Forelimb muscle (tissue), 1 donor: Measurements from ENCODE around the gene FAM111B. TPM values are rescaled to one million over a fixed set of nuclear protein-coding genes. Genes with fewer than 3 reads are reported as not detected.
"Not testable (repeated sequence)": the region's sequence is repeated elsewhere in the genome, so short reads cannot be mapped to it uniquely, and the experiment has no call there.

Experiments used
- DNase-seq: peaks from one replicate; pipeline ENCODE4 v3.0.0-alpha.2; 2013; ENCODE audit warnings: low read depth
- polyA plus RNA-seq: library from polyadenylated mRNA; unstranded; fragments of 120-200 nt; gene quantifications from one replicate; pipeline ENCODE4 v1.2.1, GENCODE V29; 2013; ENCODE audit not compliant: insufficient read length

FAM111B gene
- polyA plus RNA-seq, 1 donor: 5.6 TPM

DNA sequence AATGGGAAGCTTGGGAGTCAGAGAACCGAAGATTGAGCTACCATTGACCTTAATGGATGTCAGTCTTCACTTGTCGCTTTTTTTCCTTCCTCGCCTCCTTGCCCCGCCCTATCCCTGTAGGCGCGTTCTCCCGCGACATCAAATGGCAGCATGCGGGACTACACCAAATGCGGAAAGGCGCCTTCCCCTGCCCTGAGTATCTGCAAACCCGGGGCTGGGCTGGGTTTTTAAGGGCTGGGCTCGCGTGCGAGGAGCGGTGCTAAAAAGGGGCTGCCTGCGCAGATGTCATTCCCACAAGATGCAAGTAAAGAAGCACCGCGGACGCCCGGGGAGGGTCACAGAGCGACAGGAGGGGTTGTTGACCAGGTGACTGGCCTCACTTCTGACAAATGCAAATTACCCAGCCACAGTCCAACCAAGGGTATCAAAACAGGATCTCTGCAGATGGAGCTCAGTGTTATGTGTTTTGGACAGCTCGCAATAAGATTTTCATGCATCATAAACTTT is 4.7 kb upstream of the FAM111B start:
- no peak for DNase-seq

GRCh38 chr11:59107721-59108120 is 684 bp downstream of the FAM111B start:
- not testable (repeated sequence) for DNase-seq

DNA sequence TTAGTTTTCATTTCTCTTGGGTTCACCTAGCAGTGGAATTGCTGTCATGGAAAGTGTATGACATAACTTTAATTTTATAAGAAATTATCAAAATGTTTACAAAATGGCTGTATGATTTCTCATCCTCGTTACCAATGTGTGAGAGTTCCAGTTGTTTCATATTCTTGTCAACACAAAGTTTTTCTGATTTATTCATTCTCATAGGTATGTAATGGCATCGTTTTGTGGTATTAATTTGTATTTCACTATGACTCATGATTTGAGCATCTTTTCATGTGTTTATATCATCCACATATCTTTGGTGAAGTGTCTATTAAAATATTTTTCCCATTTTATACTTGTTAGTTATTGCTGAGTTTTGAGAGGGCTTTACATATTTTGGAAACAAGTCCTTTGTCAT is 5.5 kb downstream of the FAM111B start:
- no peak for DNase-seq

DNA sequence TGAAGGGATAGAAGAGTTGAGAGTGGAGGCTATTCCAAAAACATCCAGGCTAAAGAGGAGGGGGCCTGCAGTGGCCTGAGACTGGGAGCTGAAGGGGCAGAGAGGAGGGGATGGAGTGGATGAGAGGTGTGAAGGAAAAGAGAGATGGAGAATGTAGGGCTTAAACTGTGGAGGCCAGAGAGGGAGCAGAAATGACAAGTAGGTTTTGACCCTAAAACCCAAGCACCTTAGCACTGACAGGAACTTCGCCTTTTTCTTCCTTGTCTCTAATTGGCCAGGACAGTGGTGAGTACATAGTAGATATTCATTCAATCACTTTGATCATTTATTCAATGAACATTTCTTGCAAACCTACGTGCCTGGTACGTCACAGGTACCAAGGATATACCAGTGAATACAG is 7.3 kb downstream of the FAM111B start:
- DNase-seq: no peak

DNA sequence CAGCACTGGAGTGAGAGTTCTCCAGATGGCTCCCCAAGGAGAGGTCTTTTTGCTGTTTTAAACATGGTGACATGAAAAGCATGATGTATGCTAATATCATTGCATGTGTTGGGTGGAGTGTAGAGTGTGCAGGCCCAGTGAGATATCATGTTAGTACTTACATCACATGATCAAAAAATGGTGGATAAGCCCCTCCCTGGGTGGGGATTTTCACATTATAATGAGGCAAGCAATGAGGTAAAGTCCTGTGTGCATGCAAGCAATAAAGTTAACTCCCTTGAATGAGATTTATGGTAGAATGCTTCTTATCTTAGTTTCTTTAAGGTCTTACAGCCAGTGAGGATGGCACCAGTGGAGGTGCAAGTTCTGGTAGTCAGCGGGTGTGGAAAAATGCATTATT is 8.5 kb downstream of the FAM111B start:
- DNase-seq: no peak

DNA sequence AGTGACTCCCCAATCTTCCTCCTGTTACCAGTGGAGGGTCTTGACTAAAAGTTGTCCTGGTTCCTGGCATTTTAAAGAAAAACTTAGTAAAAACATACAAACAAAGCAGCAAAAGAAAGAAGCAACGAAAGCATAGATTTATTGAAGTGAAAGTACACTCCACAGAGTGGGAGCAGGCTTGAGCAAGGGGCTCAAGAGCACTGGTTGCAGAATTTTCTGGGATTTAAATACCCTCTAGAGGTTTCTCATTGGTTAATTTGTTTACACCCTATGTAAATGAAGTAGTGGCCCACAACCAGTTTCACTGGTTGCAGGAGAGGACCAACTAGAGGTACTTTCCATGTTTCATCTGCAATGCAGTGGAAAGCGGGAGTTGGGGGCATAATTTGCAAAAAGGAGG is 10.7 kb downstream of the FAM111B start:
- no peak for DNase-seq

DNA sequence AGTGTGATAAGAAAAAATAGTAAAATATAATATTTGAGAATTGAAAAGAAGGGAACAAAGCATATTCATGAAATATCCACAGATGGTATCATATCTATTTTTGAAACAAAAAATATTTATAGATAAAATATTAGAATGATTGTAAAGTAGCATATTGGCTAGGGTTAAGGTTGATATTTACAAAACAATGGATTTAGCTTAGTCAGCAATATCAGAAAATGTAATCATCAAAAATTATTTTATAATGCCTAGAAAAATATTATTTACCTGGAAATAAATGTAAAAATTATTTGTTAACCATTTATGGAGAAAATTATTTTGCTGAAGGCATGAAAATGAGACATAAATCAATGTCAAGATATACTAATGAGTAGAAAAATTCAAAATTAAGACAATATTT is 12.8 kb downstream of the FAM111B start:
- DNase-seq: no peak

GRCh38 chr11:59135648-59136461 is 28.8 kb downstream of the FAM111B start:
- no peak for DNase-seq

DNA sequence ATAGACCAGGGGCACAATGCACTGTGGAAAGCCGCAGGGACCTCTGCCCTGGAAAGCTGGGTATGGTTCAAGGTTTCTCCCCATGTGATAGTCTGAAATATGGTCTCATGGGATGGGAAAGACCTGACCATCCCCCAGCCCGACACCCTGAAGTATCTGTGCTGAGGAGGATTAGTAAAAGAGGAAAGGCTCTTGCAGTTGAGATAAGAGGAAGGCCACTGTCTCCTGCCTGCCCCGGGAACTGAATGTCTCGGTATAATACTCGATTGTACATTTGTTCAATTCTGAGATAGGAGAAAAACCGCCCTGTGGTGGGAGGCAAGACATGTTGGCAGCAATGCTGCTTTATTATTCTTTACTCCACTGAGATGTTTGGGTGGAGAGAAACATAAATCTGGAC is 29.5 kb downstream of the FAM111B start:
- DNase-seq: not testable (repeated sequence)

DNA sequence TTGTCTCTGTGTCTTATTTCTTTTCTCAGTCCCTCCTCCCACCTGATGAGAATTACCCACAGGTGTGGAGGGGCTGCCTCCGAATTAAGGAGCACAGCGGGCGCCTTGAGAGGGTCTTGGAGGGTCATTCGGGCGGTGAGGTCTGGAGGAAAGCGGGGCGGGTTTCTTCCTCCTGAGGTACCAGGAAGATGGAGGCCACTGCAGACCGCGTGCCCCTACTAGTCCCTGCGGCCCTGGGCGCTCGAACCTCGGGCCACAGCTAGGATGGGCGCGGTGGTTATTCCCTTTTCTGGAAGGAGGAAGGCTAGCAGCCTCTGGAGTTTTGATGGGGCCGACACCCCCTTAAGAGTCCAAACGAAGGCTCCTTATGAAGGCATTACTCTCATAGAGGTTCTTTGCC is 30.2 kb downstream of the FAM111B start:
- DNase-seq: no peak

DNA sequence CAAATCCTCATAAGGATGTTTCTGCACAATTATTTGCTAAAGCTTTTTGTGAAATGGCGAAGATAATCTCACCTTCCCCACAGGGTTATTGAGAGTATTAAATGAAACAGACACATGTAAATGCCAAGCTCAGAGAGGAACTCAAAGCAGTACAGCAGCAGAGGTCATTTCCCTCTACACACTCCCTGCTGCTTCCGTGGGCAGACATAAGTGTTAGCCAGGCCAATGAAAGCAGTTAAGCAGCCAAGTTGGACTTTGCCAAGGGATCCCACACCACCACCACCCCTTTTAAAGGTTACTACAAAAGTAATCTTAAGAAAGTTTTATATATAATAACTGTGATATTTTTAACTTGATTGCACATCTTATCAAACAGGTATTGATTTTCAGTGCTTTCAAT is 31.6 kb downstream of the FAM111B start:
- DNase-seq: no peak

DNA sequence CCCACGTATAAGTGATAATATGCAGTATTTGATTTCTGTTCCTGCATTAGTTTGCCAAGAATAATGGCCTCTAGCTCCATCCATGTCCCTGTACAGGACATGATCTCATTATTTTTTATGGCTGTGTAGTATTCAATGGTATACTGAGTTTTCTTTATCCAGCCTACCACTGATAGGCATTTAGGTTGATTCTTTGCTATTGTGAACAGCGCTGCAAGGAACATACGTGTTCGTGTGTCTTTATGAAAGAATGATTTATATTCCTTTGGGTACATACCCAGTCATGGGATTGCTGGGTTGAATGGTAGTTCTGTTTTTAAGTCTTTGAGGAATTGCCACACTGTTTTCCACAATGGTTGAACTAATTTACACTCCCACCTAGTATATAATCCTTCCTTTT is 34.2 kb downstream of the FAM111B start:
- DNase-seq: no peak

DNA sequence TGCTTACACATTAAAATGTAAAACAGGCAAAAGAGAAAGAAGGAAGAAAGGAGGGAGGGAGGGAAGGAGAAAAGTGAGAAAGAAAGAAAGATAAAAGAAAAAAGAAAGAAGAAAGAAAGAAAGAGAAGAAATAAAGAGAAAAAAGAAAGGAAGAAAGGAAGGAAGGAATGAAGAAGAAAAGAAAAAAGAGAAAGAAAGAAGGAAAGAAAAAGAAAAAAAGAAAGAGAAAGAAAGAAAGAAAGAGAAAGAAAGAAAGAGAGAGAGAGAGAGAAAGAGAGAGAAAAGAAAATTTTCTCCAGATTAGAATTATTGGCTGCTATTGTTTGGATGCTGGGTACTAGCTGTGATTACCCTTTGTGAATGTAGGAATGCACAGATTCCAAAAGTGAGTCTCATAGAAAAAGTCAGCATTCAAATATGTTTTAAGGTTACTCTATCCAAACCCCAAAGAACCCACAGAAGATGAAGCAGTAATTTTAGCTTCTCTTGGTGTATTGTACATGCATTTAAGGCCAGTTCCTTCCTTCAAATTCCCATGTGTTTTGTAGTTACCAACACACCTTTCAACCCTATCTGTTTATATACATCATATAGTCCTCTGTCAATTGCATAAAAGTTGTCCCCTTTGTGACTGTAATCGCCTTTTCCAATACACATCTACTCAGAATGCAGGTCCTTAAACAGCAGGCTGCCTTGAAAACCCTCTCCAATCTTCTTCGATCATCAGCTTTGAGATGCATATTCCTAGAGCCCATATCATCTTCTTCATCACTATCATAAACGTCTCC is 34.8 kb downstream of the FAM111B start:
- DNase-seq: no peak

DNA sequence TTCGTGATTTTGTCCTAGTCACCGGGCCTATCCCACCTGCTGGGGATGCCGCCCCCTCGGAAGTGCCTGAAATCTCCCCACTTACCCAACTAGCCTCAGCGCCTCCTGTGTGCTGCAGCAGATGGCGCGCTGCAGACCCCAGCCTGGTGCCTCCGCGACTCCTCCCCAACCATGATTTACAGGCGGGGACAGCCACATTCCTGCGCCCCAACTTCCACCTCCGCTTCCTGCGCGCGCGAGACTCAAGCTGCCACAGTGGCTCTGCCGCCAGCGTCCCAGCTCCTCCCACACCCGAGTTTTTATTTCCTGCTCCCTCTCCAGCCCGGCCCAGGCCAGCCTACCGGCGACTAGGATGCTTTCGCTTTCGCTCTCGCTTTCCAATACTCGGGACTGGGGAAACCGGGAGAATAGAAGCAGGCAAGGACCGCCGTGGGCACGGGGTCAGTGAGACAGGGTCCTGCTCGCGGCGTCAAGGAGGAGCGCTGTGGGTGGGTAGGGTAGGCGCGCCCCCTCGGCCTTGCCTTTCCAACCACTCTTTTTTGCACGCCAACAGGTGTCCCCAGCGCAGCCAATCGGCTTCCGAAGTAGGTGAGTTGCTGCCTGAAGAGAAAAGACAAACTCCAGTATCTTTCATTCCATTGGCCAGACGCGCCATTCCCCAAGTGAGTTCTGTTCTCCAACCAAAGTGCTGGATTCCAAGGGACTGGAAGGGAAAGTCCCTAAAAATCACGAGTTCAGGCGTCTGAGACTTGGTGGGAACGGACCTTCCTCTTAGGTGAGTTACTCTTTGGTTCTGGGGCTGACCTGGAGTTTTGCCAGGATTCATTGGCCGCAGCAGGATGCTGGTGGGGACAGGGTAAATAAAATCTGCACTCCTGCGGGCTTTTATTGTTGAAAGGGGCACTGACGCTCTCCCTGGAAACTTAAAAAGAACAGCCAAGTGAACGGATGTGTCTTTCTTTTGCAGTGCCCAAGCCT is 35.8 kb downstream of the FAM111B start, which contains the start of gene FAM111A:
TSS of gene FAM111A (plus strand) at position 327 of the 978 bp plus-strand sequence. CDS start 6,017 bp downstream, outside the sequence.
- DNase-seq: peak; percentile 70

DNA sequence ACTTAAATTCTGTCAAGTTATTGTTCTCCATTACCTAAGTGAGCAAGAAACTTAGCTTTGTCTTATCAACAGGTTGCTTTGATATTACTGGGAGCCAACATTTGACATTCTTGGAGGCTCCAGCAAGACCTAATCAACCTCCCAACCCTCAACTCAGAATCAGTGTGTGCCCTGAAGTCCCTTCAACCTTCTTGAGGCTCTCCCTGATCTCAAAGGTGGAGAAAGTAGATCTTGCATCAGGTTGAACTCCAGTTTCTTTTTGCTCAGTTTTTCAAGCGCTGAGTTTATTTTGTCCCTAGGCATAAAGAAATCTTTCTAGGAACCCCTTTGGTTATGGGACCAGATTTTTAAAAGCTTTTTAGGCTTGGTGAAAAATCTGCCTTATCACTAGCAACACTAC is 37.1 kb downstream of the FAM111B start:
- no peak for DNase-seq

DNA sequence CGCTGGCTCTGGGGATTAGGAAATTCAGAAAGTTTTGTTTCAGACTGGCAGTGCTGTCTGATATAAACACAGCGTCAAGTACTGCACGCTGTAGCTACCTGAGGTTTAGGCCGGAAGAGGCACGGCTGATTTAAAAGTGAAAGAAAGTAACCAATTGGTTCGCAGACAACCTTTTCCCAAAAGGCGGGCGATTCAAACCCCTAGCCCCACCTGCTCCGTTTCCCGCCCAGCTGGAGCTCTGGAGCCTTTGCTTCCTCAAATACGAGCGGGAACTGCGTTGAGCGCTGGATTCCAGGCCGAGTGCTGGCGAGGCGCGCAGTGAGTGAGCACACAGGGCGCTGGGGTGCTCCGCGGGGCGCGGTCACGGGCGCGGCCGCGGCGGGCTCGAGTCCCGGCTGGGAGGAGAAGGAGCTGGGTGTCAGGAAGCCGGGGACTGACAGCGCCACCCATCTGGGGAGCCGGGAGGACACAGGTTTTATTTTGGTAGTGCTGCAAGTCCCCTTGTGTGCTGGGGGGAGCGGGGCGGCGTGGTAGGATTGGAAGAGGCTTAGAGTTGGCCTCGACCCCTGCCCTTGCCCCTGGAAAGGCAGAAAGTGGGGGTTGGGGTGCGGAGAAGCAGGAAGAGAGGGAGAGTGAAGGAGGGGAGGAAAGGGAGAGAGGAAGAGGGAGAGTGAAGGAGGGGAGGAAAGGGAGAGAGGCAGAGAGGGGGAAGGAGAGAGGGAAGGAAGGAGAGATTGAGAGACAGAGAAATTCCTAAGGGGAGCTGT is 37.7 kb downstream of the FAM111B start:
- DNase-seq: peak; percentile 75

DNA sequence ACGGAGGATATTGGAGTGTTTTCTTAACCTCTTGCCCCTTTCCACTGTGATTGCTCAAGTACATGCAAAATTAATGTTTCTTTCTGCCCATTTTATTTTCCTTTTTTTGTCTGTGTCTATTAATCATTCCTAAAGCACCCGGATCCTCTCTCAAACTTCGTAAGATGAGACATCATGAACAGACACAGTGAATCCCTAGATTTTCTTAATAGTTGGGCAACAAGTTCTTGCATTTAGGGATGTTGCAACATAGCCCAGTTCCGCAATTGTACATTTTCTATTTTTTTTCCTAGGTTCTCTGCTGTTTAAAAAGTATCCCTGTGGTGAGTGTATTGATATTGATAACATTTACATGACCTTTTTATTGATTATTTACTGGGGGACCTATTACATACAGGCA is 38.5 kb downstream of the FAM111B start:
- DNase-seq: no peak

GRCh38 chr11:59151761-59152160 is 44.7 kb downstream of the FAM111B start:
- DNase-seq: no peak

DNA sequence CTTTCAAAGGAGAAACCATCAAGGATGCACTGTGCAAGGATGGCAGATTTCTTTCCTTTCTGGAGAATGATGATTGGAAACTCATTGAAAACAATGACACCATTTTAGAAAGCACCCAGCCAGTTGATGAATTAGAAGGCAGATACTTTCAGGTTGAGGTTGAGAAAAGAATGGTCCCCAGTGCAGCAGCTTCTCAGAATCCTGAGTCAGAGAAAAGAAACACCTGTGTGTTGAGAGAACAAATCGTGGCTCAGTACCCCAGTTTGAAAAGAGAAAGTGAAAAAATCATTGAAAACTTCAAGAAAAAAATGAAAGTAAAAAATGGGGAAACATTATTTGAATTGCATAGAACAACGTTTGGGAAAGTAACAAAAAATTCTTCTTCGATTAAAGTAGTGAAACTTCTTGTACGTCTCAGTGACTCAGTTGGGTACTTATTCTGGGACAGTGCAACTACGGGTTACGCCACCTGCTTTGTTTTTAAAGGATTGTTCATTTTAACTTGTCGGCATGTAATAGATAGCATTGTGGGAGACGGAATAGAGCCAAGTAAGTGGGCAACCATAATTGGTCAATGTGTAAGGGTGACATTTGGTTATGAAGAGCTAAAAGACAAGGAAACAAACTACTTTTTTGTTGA is 45.4 kb downstream of the FAM111B start:
- DNase-seq: no peak

DNA sequence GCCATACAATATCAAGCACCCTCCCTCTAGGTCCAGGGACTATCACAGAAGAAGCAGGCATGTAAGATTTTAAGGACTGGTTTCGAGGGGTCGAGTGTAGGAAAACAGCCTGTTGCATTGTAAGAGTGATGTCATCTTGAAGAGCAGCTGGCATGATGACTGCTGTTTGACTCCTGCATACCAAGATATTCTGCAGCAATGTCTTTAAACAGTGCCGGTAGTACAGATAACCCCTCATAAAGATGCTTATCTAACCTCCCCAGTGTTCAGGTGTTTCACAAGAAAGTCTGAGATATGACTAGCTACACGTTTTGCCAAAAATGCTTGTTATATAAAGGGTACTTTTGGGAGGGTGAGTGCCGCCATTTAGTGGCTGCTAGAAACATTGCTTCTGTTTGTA is 47.6 kb downstream of the FAM111B start:
- no peak for DNase-seq
